Stimulated activated CD8-positive, alpha-beta memory T cell treated with anti-CD3 and anti-CD28 coated beads, Interleukin-12 subunit alpha, Interleukin-12 subunit beta, amount 100 ng/mL, for 24 hours (primary cell): ENCODE measurements around the gene CYP4V2.
"Not testable (repeated sequence)": the region's sequence is repeated elsewhere in the genome, so short reads cannot be mapped to it uniquely, and the experiment has no call there.

Experiments
- DNase-seq: peaks from one replicate; pipeline ENCODE4 v3.0.0-alpha.2; 2020; ENCODE audit errors: extremely low read depth

Gene CYP4V2

GRCh38 chr4:186234367-186234766, 43.0 kb downstream of the CYP4V2 start:
- DNase-seq = no peak

GRCh38 chr4:186236126-186236525, 44.8 kb downstream of the CYP4V2 start:
- no peak for DNase-seq

GRCh38 chr4:186240452-186240847, 49.1 kb downstream of the CYP4V2 start:
- no peak for DNase-seq

- no peak for DNase-seq
Measured at GRCh38 chr4:186240848-186241491, 49.6 kb downstream of the CYP4V2 start.

GRCh38 chr4:186241616-186242015, 50.2 kb downstream of the CYP4V2 start:
- no peak for DNase-seq

GRCh38 chr4:186242031-186242430, 50.7 kb downstream of the CYP4V2 start:
- DNase-seq = not testable (repeated sequence)

GRCh38 chr4:186243331-186243730, 52.0 kb downstream of the CYP4V2 start:
- no peak for DNase-seq

GRCh38 chr4:186244835-186245234, 53.5 kb downstream of the CYP4V2 start:
- DNase-seq = no peak

GRCh38 chr4:186247062-186247752, 55.8 kb downstream of the CYP4V2 start:
- DNase-seq = not testable (repeated sequence)

GRCh38 chr4:186248643-186249042, 57.3 kb downstream of the CYP4V2 start:
- DNase-seq = no peak

GRCh38 chr4:186249785-186250754, 58.7 kb downstream of the CYP4V2 start:
- no peak for DNase-seq

GRCh38 chr4:186250760-186251159, 59.4 kb downstream of the CYP4V2 start:
- no peak for DNase-seq

- DNase-seq = no peak
Measured at GRCh38 chr4:186255122-186255521, 63.8 kb downstream of the CYP4V2 start.

GRCh38 chr4:186258216-186258811, 66.9 kb downstream of the CYP4V2 start:
- DNase-seq = no peak

GRCh38 chr4:186260117-186260503, 68.7 kb downstream of the CYP4V2 start:
- DNase-seq = no peak
